ENCODE measurements around the gene RORB. TPM values are rescaled to one million over a fixed set of nuclear protein-coding genes. Genes with fewer than 3 reads are reported as not detected.

The RORB gene
- total RNA-seq, 1 experiment from 2014 or later, result not detected

GRCh38 chr9:74573640-74574191 lies 76.6 kb downstream of the RORB start:
- no peak overlapping the region for H3K4me3 Mint-ChIP-seq (ENCODE audit: unreplicated experiment)
- CTCF ChIA-PET, result no interaction called here
- no peaks in the 10 kb centered on the region for H3K4me1 ChIP-seq

GRCh38 chr9:74576176-74576575 lies 79.0 kb downstream of the RORB start:
- intact Hi-C loops (cut with micrococcal nuclease; ENCODE audit: unreplicated experiment), result no loop called here
- ChIA-PET CTCF (no interaction called here), POLR2A (no interaction called here)
- no peak for TF ChIP-seq CTCF (IDR thresholded peaks at IDR 0.05; ENCODE audit: insufficient read depth in 1 of 2, low read depth in 1 of 2, low read length in 1 of 2, severe bottlenecking in 1 of 2, unreplicated experiment in 1 of 2)
- Mint-ChIP-seq H3K9me3 (ENCODE audit: unreplicated experiment) (no peaks in the 10 kb centered on the region), H3K4me1 (ENCODE audit: low read depth, unreplicated experiment) (no peaks in the 10 kb centered on the region), H3K4me3 (ENCODE audit: unreplicated experiment) (no peak overlapping the region), H3K27ac (ENCODE audit: unreplicated experiment) (no peak overlapping the region), H3K27me3 (ENCODE audit: insufficient read depth, unreplicated experiment) (no peaks in the 10 kb centered on the region), H3K36me3 (ENCODE audit: insufficient read depth, unreplicated experiment) (no peaks in the 10 kb centered on the region)
- no peaks in the 10 kb centered on the region for H3K9me3 ChIP-seq
- H3K4me1 ChIP-seq, result no peaks in the 10 kb centered on the region
- BruUV-seq (replicated peaks), result no TSS peak
- no peak for DNase-seq
- no peak overlapping the region for H3K4me3 ChIP-seq (ENCODE audit: low read depth, low read length)
- H3K36me3 ChIP-seq (ENCODE audit: control insufficient read depth, insufficient read depth, low read length), result no peaks in the 10 kb centered on the region
- no peaks in the 10 kb centered on the region for H3K27me3 ChIP-seq (replicated peaks; ENCODE audit: control insufficient read depth, insufficient read depth, low read length)

More at GRCh38 chr9:74573640-74574191, 76.6 kb downstream of the RORB start:
- BruUV-seq (replicated peaks), result no TSS peak
- no peak for DNase-seq
- intact Hi-C loops (cut with micrococcal nuclease; ENCODE audit: unreplicated experiment), result loop anchor here (5.0 kb wide), 1 partner anchor 891 kb away; no protein-coding TSS in a partner anchor
- Mint-ChIP-seq H3K27me3 (ENCODE audit: insufficient read depth, unreplicated experiment) (no peaks in the 10 kb centered on the region), H3K27ac (ENCODE audit: unreplicated experiment) (no peak overlapping the region), H3K9me3 (ENCODE audit: unreplicated experiment) (no peaks in the 10 kb centered on the region), H3K36me3 (ENCODE audit: insufficient read depth, unreplicated experiment) (no peaks in the 10 kb centered on the region), H3K4me1 (ENCODE audit: low read depth, unreplicated experiment) (no peaks in the 10 kb centered on the region)
- H3K27me3 ChIP-seq (replicated peaks; ENCODE audit: control insufficient read depth, insufficient read depth, low read length), result no peaks in the 10 kb centered on the region
- no peaks in the 10 kb centered on the region for H3K36me3 ChIP-seq (ENCODE audit: control insufficient read depth, insufficient read depth, low read length)
- no peak for TF ChIP-seq CTCF (IDR thresholded peaks at IDR 0.05; ENCODE audit: insufficient read depth in 1 of 2, low read depth in 1 of 2, low read length in 1 of 2, severe bottlenecking in 1 of 2, unreplicated experiment in 1 of 2)
- H3K4me3 ChIP-seq (ENCODE audit: low read depth, low read length), result no peak overlapping the region
- no peaks in the 10 kb centered on the region for H3K9me3 ChIP-seq
- POLR2A ChIA-PET, result no interaction called here

- no peaks in the 10 kb centered on the region for H3K27me3 ChIP-seq (replicated peaks; ENCODE audit: control insufficient read depth, insufficient read depth, low read length)
- H3K9me3 ChIP-seq, result no peaks in the 10 kb centered on the region
- no peaks in the 10 kb centered on the region for H3K36me3 Mint-ChIP-seq (ENCODE audit: insufficient read depth, unreplicated experiment)
- H3K27me3 Mint-ChIP-seq (ENCODE audit: insufficient read depth, unreplicated experiment), result no peaks in the 10 kb centered on the region
- ChIA-PET CTCF (no interaction called here), POLR2A (no interaction called here)
- no peak for DNase-seq
- H3K4me3 ChIP-seq (ENCODE audit: low read depth, low read length), result no peak overlapping the region
- BruUV-seq (replicated peaks), result no TSS peak
- H3K4me1 Mint-ChIP-seq (ENCODE audit: low read depth, unreplicated experiment), result no peaks in the 10 kb centered on the region
- no peak overlapping the region for H3K27ac Mint-ChIP-seq (ENCODE audit: unreplicated experiment)
- TF ChIP-seq CTCF (IDR thresholded peaks at IDR 0.05; ENCODE audit: insufficient read depth in 1 of 2, low read depth in 1 of 2, low read length in 1 of 2, severe bottlenecking in 1 of 2, unreplicated experiment in 1 of 2), result no peak
- no peaks in the 10 kb centered on the region for H3K9me3 Mint-ChIP-seq (ENCODE audit: unreplicated experiment)
- no peak overlapping the region for H3K4me3 Mint-ChIP-seq (ENCODE audit: unreplicated experiment)
- no peaks in the 10 kb centered on the region for H3K36me3 ChIP-seq (ENCODE audit: control insufficient read depth, insufficient read depth, low read length)
- no peaks in the 10 kb centered on the region for H3K4me1 ChIP-seq
- intact Hi-C loops (cut with micrococcal nuclease; ENCODE audit: unreplicated experiment), result no loop called here
These were observed 80.8 kb downstream of the RORB start for GRCh38 chr9:74577956-74578355.
